ENCODE data around the gene PCYT2.

DNA sequence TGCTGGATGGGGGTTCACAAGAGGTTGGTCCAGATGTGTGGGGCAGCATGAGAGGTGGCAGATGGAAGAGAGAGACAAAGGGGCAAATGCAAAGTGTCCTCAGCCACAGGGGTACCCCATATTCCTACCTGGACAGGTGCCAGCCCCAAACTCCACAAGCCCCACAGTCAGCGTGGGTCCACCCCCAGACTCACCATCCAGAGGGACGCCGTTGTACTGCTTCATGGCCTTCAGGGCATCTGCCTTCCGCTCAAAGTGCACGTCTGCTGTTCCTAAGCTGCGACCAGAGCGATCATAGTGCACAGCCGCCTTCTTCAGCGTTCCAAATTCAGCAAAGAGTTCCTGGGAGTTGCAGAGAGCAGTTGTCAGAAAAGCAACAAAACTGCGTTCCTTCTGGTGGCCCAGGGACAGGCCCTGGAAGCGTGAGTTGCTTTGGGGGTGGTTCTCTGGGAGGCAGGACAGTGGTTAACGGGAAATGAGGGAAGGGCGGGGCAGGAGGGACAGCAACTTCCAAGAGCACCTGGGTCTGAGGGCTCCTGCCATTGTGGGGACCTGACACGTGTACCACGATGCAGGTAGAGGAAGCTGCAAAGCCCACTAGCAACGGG is 22.1 kb downstream of the PCYT2 start:
- TF ChIP-seq, protein P1, sequence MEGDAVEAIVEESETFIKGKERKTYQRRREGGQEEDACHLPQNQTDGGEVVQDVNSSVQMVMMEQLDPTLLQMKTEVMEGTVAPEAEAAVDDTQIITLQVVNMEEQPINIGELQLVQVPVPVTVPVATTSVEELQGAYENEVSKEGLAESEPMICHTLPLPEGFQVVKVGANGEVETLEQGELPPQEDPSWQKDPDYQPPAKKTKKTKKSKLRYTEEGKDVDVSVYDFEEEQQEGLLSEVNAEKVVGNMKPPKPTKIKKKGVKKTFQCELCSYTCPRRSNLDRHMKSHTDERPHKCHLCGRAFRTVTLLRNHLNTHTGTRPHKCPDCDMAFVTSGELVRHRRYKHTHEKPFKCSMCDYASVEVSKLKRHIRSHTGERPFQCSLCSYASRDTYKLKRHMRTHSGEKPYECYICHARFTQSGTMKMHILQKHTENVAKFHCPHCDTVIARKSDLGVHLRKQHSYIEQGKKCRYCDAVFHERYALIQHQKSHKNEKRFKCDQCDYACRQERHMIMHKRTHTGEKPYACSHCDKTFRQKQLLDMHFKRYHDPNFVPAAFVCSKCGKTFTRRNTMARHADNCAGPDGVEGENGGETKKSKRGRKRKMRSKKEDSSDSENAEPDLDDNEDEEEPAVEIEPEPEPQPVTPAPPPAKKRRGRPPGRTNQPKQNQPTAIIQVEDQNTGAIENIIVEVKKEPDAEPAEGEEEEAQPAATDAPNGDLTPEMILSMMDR (conservative IDR thresholded peaks at IDR 0.05 in 1 of 2, IDR thresholded peaks at IDR 0.05 in 1 of 2; ENCODE audit: low read depth in 1 of 2, low read length in 2 of 2), result no peak
- no peak for TF ChIP-seq EZH2 (IDR thresholded peaks at IDR 0.05; ENCODE audit: low read length, missing control alignments)
